CD4-positive, alpha-beta memory T cell (primary cell): ENCODE data around the gene ANKFY1. TPM values are rescaled to one million over a fixed set of nuclear protein-coding genes. Genes with fewer than 3 reads are reported as not detected.
A peak's percentile ranks its signal among the peaks of the same experiment; 100 is the strongest.

Experiments used
- CTCF ChIA-PET: fragments of 350-600 bp; sonication (Branson Sonifier 250); formaldehyde crosslinking; loops from one replicate; lab custom pipeline; 2021; ENCODE audit warnings: inconsistent platforms; ENCODE audit not compliant: partially characterized antibody; lab: Charles Lee
- POLR2A ChIA-PET: fragments of 350-600 bp; sonication (Branson Sonifier 250); formaldehyde crosslinking; loops from one replicate; lab custom pipeline; 2021; ENCODE audit not compliant: partially characterized antibody; lab: Charles Lee
- DNase-seq, 5 donors: peaks; one replicate each; pipeline versions ENCODE4 v3.0.0 to v3.0.0-alpha.2; 2020 to 2022; ENCODE audit warnings: mixed read lengths in 1 of 5
- H3K27ac ChIP-seq: one replicate; pipeline ENCODE4 v1.7.0; 2013; ENCODE audit warnings: low read depth, low read length
- H3K27me3 ChIP-seq: 2 replicates; pipeline ENCODE4 v1.7.0; 2013; ENCODE audit warnings: mild to moderate bottlenecking, low read length, moderate library complexity; ENCODE audit not compliant: insufficient read depth
- H3K36me3 ChIP-seq: 2 replicates; pipeline ENCODE4 v1.7.0; 2013; ENCODE audit warnings: mild to moderate bottlenecking, low read length, moderate library complexity; ENCODE audit not compliant: insufficient read depth
- H3K4me1 ChIP-seq: 2 replicates; pipeline ENCODE4 v1.7.0; 2013; ENCODE audit warnings: mild to moderate bottlenecking, low read length, moderate library complexity; ENCODE audit not compliant: insufficient read depth
- H3K4me3 ChIP-seq, 2 donors: one replicate each; pipeline ENCODE4 v1.7.0; 2013; ENCODE audit warnings: low read length in 2 of 2, mild to moderate bottlenecking in 1 of 2
- H3K9me3 ChIP-seq, 2 donors: one replicate each; pipeline ENCODE4 v1.7.0; 2013; ENCODE audit warnings: low read length in 2 of 2, control low read depth in 1 of 2; ENCODE audit not compliant: control insufficient read depth in 1 of 2
- H3K27ac Mint-ChIP-seq, 7 donors: one replicate each; pipeline ENCODE4 v1.8.0; 2020 to 2021; ENCODE audit warnings: mixed read lengths in 7 of 7, mild to moderate bottlenecking in 6 of 7, inconsistent platforms in 3 of 7, moderate library complexity in 3 of 7
- H3K27me3 Mint-ChIP-seq, 2 donors: one replicate each; pipeline ENCODE4 v1.8.0; 2020 to 2021; ENCODE audit warnings: mixed read lengths in 2 of 2
- H3K36me3 Mint-ChIP-seq, 2 donors: one replicate each; pipeline ENCODE4 v1.8.0; 2020 to 2021; ENCODE audit warnings: mixed read lengths in 2 of 2, inconsistent platforms in 1 of 2, mild to moderate bottlenecking in 1 of 2
- H3K4me1 Mint-ChIP-seq, 4 donors: one replicate each; pipeline ENCODE4 v1.8.0; 2020 to 2021; ENCODE audit warnings: mixed read lengths in 4 of 4, mild to moderate bottlenecking in 1 of 4
- H3K4me3 Mint-ChIP-seq, 8 donors: one replicate each; pipeline ENCODE4 v1.8.0; 2020 to 2021; ENCODE audit warnings: mixed read lengths in 8 of 8, mild to moderate bottlenecking in 7 of 8, moderate library complexity in 6 of 8, inconsistent platforms in 3 of 8
- H3K9me3 Mint-ChIP-seq, 8 donors: one replicate each; pipeline ENCODE4 v1.8.0; 2020 to 2021; ENCODE audit warnings: mixed read lengths in 8 of 8, mild to moderate bottlenecking in 5 of 8, inconsistent platforms in 3 of 8, moderate library complexity in 1 of 8
- intact Hi-C: fragments of 100-400 bp; cut with micrococcal nuclease; formaldehyde crosslinking; loops from one replicate; pipeline ENCODE4 v1.15.1; 2023
- polyA plus RNA-seq, 2 donors: library from polyadenylated mRNA; unstranded; fragments of 300-500 nt; fragmentation: Illumina TruSeq; gene quantifications; one replicate each; pipeline ENCODE4 v1.2.3, GENCODE V29; 2021
- total RNA-seq, 2 experiments: library from RNA; stranded (reverse); gene quantifications; one replicate each; pipeline ENCODE4 v1.2.3, GENCODE V29; 2021

Gene ANKFY1
- total and polyA plus RNA-seq, 4 experiments from 2014 or later = 7.9 to 74.7 (median 47.9) TPM

- Mint-ChIP-seq H3K4me1 (peaks cover 6 to 16% (median 8%) of the 10 kb centered on the region in 4 donors), H3K36me3 (peaks cover 47 to 75% of the 10 kb centered on the region in 2 donors), H3K27me3 (no peaks in the 10 kb centered on the region), H3K4me3 (no peak overlapping the region), H3K9me3 (no peaks in the 10 kb centered on the region), H3K27ac (peak overlapping the region in 1 of 7 donors; percentile 50)
- H3K36me3 ChIP-seq = peaks cover 56% of the 10 kb centered on the region
- CTCF ChIA-PET = interaction anchor here (1.0 kb wide), 1 partner anchor 15 kb away, joined by 4 read pairs; no protein-coding TSS in a partner anchor
- intact Hi-C loops = no loop called here
- no peak overlapping the region for H3K4me3 ChIP-seq
- H3K4me1 ChIP-seq = peaks cover 8% of the 10 kb centered on the region
- no peak for DNase-seq
- H3K9me3 ChIP-seq = no peaks in the 10 kb centered on the region
- H3K27ac ChIP-seq = no peak overlapping the region
- H3K27me3 ChIP-seq = no peaks in the 10 kb centered on the region
- POLR2A ChIA-PET = no interaction called here
Observed at GRCh38 chr17:4184811-4185210, 79.0 kb downstream of the ANKFY1 start.

DNA sequence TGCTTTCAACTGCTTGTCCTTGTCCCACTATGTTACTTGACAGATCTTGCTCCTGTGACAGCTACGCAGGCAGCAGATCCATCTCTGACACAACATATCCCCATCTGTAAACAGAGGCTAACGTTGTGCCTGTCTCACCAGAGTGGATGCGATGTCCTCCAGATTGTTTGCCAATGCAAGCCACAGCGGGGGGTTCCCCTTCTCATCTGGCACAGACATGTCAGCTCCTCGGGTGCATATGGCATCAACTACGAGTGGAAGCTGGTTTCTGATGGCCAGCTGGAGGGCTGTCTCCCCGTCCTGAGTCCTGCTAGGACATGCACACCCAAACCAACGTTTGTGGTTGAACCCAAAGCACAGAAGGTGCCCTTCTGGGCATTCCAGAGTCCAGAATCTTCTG lies 81.7 kb downstream of the ANKFY1 start:
- H3K9me3 ChIP-seq = no peaks in the 10 kb centered on the region
- POLR2A ChIA-PET = interaction anchor here (0.6 kb wide), 1 partner anchor 291 kb away, joined by 3 read pairs; no protein-coding TSS in a partner anchor
- Mint-ChIP-seq H3K9me3 (no peaks in the 10 kb centered on the region), H3K27me3 (no peaks in the 10 kb centered on the region), H3K36me3 (peaks cover 51 to 80% of the 10 kb centered on the region in 2 donors), H3K4me1 (peaks cover 11 to 22% (median 14%) of the 10 kb centered on the region in 4 donors), H3K27ac (no peak overlapping the region), H3K4me3 (no peak overlapping the region)
- DNase-seq = no peak
- intact Hi-C loops = no loop called here
- H3K36me3 ChIP-seq = peaks cover 61% of the 10 kb centered on the region
- H3K27me3 ChIP-seq = no peaks in the 10 kb centered on the region
- H3K4me1 ChIP-seq = peaks cover 14% of the 10 kb centered on the region
- H3K4me3 ChIP-seq = no peak overlapping the region
- CTCF ChIA-PET = interaction anchor here (1.1 kb wide), 1 partner anchor 18 kb away, joined by 3 read pairs; no protein-coding TSS in a partner anchor
- H3K27ac ChIP-seq = no peak overlapping the region

- peaks cover 23 to 34% (median 25%) of the 10 kb centered on the region in 4 donors for H3K4me1 Mint-ChIP-seq
- Histone ChIP-seq H3K4me1 (peaks cover 27% of the 10 kb centered on the region), H3K27me3 (no peaks in the 10 kb centered on the region), H3K4me3 (no peak overlapping the region), H3K36me3 (peaks cover 61% of the 10 kb centered on the region), H3K27ac (no peak overlapping the region), H3K9me3 (no peaks in the 10 kb centered on the region)
- peak overlapping the region in 1 of 7 donors; percentile 18 for H3K27ac Mint-ChIP-seq
- no peaks in the 10 kb centered on the region for H3K9me3 Mint-ChIP-seq
- intact Hi-C loops = no loop called here
- H3K4me3 Mint-ChIP-seq = no peak overlapping the region
- H3K36me3 Mint-ChIP-seq = peaks cover 42 to 74% of the 10 kb centered on the region in 2 donors
- no peaks in the 10 kb centered on the region for H3K27me3 Mint-ChIP-seq
- DNase-seq = no peak
- ChIA-PET CTCF (interaction anchor here (1.4 kb wide), 1 partner anchor 20 kb away, joined by 3 read pairs; no protein-coding TSS in a partner anchor), POLR2A (no interaction called here)
Observed at GRCh38 chr17:4180791-4181190, 83.0 kb downstream of the ANKFY1 start.

- H3K36me3 ChIP-seq = peaks cover 53% of the 10 kb centered on the region
- H3K27ac ChIP-seq = no peak overlapping the region
- DNase-seq = no peak
- Mint-ChIP-seq H3K4me3 (no peak overlapping the region), H3K27me3 (no peaks in the 10 kb centered on the region), H3K4me1 (peaks cover 35 to 51% (median 41%) of the 10 kb centered on the region in 4 donors), H3K36me3 (peaks cover 43 to 72% of the 10 kb centered on the region in 2 donors), H3K27ac (peak overlapping the region in 3 of 7 donors; percentile 29 to 81 (median 72)), H3K9me3 (no peaks in the 10 kb centered on the region)
- no peaks in the 10 kb centered on the region for H3K27me3 ChIP-seq
- intact Hi-C loops = no loop called here
- no peak overlapping the region for H3K4me3 ChIP-seq
- peaks cover 44% of the 10 kb centered on the region for H3K4me1 ChIP-seq
- ChIA-PET POLR2A (interaction anchor here (5.1 kb wide), 1 partner anchor 36 kb away, joined by 121 read pairs; the partner anchor contains the start of genes CYB5D2 and ZZEF1), CTCF (interaction anchor here (1.6 kb wide), 1 partner anchor 12 kb away, joined by 7 read pairs; no protein-coding TSS in a partner anchor)
- no peaks in the 10 kb centered on the region for H3K9me3 ChIP-seq
Observed at GRCh38 chr17:4179071-4179470, 84.7 kb downstream of the ANKFY1 start.

GRCh38 chr17:4178651-4179050 lies 85.1 kb downstream of the ANKFY1 start:
- H3K36me3 ChIP-seq = peaks cover 53% of the 10 kb centered on the region
- DNase-seq = no peak
- Mint-ChIP-seq H3K36me3 (peaks cover 41 to 72% of the 10 kb centered on the region in 2 donors), H3K4me3 (no peak overlapping the region), H3K27me3 (no peaks in the 10 kb centered on the region), H3K4me1 (peaks cover 38 to 55% (median 45%) of the 10 kb centered on the region in 4 donors), H3K27ac (peak overlapping the region in 6 of 7 donors; percentile 29 to 99 (median 96)), H3K9me3 (no peaks in the 10 kb centered on the region)
- no peak overlapping the region for H3K27ac ChIP-seq
- no peak overlapping the region for H3K4me3 ChIP-seq
- H3K27me3 ChIP-seq = no peaks in the 10 kb centered on the region
- ChIA-PET CTCF (interaction anchor here (1.6 kb wide), 1 partner anchor 12 kb away, joined by 7 read pairs; no protein-coding TSS in a partner anchor), POLR2A (interaction anchor here (5.1 kb wide), 1 partner anchor 35 kb away, joined by 121 read pairs; the partner anchor contains the start of genes CYB5D2 and ZZEF1)
- H3K9me3 ChIP-seq = no peaks in the 10 kb centered on the region
- peaks cover 48% of the 10 kb centered on the region for H3K4me1 ChIP-seq
- intact Hi-C loops = no loop called here

- intact Hi-C loops = no loop called here
- peaks cover 54% of the 10 kb centered on the region for H3K4me1 ChIP-seq
- H3K9me3 Mint-ChIP-seq = no peaks in the 10 kb centered on the region
Observed at GRCh38 chr17:4177806-4178205, 86.0 kb downstream of the ANKFY1 start.

More at GRCh38 chr17:4177806-4178205, 86.0 kb downstream of the ANKFY1 start:
- H3K36me3 Mint-ChIP-seq = peaks cover 33 to 64% of the 10 kb centered on the region in 2 donors
- Histone ChIP-seq H3K9me3 (no peaks in the 10 kb centered on the region), H3K4me3 (no peak overlapping the region), H3K27ac (no peak overlapping the region), H3K27me3 (no peaks in the 10 kb centered on the region), H3K36me3 (peaks cover 50% of the 10 kb centered on the region)
- H3K4me3 Mint-ChIP-seq = peak overlapping the region in 5 of 8 donors; percentile 7 to 66 (median 51)
- H3K27ac Mint-ChIP-seq = peak overlapping the region; percentile 84 to 99 (median 94)
- H3K4me1 Mint-ChIP-seq = peaks cover 41 to 59% (median 46%) of the 10 kb centered on the region in 4 donors
- ChIA-PET POLR2A (interaction anchor here (2.4 to 5.1 kb wide), 2 partner anchors 34 to 188 kb away, joined by 10 to 121 read pairs; partner anchors contain the start of genes CYB5D2, UBE2G1 and ZZEF1), CTCF (interaction anchor here (2.8 kb wide), 1 partner anchor 22 kb away, joined by 13 read pairs; no protein-coding TSS in a partner anchor)
- H3K27me3 Mint-ChIP-seq = no peaks in the 10 kb centered on the region
- DNase-seq = peak; percentile 21 to 47 (median 24)
